GM23248 (cell line): Measurements from ENCODE around the gene EFNB2. TPM values are rescaled to one million over a fixed set of nuclear protein-coding genes. Genes with fewer than 3 reads are reported as not detected.

ENCODE experiments used
- DNase-seq: peaks from one replicate; pipeline ENCODE4 v3.0.0-alpha.2; 2015
- H2AFZ ChIP-seq: fragments of 200-600 bp; sonication (generic); 2 replicates; pipeline ENCODE4 v1.6.1; 2016; ENCODE audit warnings: antibody characterized with exemption
- H3F3A ChIP-seq: fragments of 200-600 bp; sonication (generic); 2 replicates; pipeline ENCODE4 v1.6.1; 2016; ENCODE audit warnings: mild to moderate bottlenecking, antibody characterized with exemption, mixed run types; ENCODE audit not compliant: insufficient read depth
- H3K27ac ChIP-seq: fragments of 200-600 bp; sonication (generic); 2 replicates; pipeline ENCODE4 v1.5.1; 2016; ENCODE audit warnings: mild to moderate bottlenecking
- H3K27me3 ChIP-seq: fragments of 200-600 bp; sonication (generic); replicated peaks from 2 replicates; pipeline ENCODE4 v1.6.1; 2016; ENCODE audit warnings: mild to moderate bottlenecking; ENCODE audit not compliant: insufficient read depth
- H3K36me3 ChIP-seq: fragments of 200-600 bp; sonication (generic); 2 replicates; pipeline ENCODE4 v1.6.1; 2016; ENCODE audit warnings: low read depth, mild to moderate bottlenecking
- H3K4me1 ChIP-seq: fragments of 200-600 bp; sonication (generic); 2 replicates; pipeline ENCODE4 v1.6.1; 2016; ENCODE audit warnings: mild to moderate bottlenecking; ENCODE audit not compliant: insufficient read depth
- H3K4me2 ChIP-seq: fragments of 200-600 bp; sonication (generic); one replicate; pipeline ENCODE4 v1.6.1; 2016; ENCODE audit warnings: mild to moderate bottlenecking; ENCODE audit not compliant: unreplicated experiment
- H3K4me3 ChIP-seq: fragments of 200-600 bp; sonication (generic); 2 replicates; pipeline ENCODE4 v1.5.1; 2016; ENCODE audit warnings: mild to moderate bottlenecking
- H3K79me2 ChIP-seq: fragments of 200-600 bp; sonication (generic); 2 replicates; pipeline ENCODE4 v1.6.1; 2016; ENCODE audit warnings: mild to moderate bottlenecking; ENCODE audit not compliant: insufficient read depth
- H3K9ac ChIP-seq: fragments of 200-600 bp; sonication (generic); 2 replicates; pipeline ENCODE4 v1.6.1; 2016; ENCODE audit warnings: mild to moderate bottlenecking
- H3K9me2 ChIP-seq: fragments of 200-600 bp; sonication (generic); 2 replicates; pipeline ENCODE4 v1.6.1; 2016; ENCODE audit warnings: mixed run types, mild to moderate bottlenecking, moderate library complexity; ENCODE audit not compliant: insufficient read depth
- H3K9me3 ChIP-seq: fragments of 200-600 bp; sonication (generic); one replicate; pipeline ENCODE4 v1.6.1; 2017; ENCODE audit warnings: low read depth
- H4K20me1 ChIP-seq: fragments of 200-600 bp; sonication (generic); 2 replicates; pipeline ENCODE4 v1.6.0; 2016; ENCODE audit not compliant: insufficient read depth
- EZH2 ChIP-seq: fragments of 200-600 bp; sonication (generic); IDR thresholded peaks from 2 replicates; pipeline ENCODE4 v1.6.1; 2018; ENCODE audit warnings: antibody characterized with exemption, mild to moderate bottlenecking; ENCODE audit not compliant: insufficient read depth, poor library complexity, severe bottlenecking
- EZH2phosphoT487 ChIP-seq: fragments of 200-600 bp; sonication (generic); IDR thresholded peaks from 2 replicates; pipeline ENCODE4 v1.6.1; 2018; ENCODE audit warnings: antibody characterized with exemption, moderate library complexity, mild to moderate bottlenecking, low read depth; ENCODE audit not compliant: insufficient read depth
- WGBS, 2 experiments: methylation state at CpG; one replicate each; pipeline ENCODE4 v1.1.6; 2015 to 2017; ENCODE audit warnings: low lambda C conversion rate in 2 of 2, low coverage in 1 of 2; ENCODE audit errors: missing lambda C conversion rate in 2 of 2; 5-methylcytosine and 5-hydroxymethylcytosine counted together
- in situ Hi-C: fragments of 300-500 bp; cut with MboI; formaldehyde crosslinking; loops from 2 replicates; pipeline ENCODE4 v1.15.0; 2020
- polyA plus RNA-seq: library from polyadenylated mRNA; unstranded; fragments of >200 nt; fragmentation: Nextera tagmentation; extraction: Ambion mirVana; gene quantifications from 2 replicates; pipeline ENCODE4 v1.2.1, GENCODE V29; 2016
- total RNA-seq: library from RNA; depleted of rRNA; stranded (reverse); fragments of >200 nt; shearing (Covaris generic); gene quantifications from 2 replicates; pipeline ENCODE4 v1.2.3, GENCODE V29; 2014

The EFNB2 gene
- total and polyA plus RNA-seq, 2 experiments from 2014 or later = 0.06 to 0.43 TPM

DNA sequence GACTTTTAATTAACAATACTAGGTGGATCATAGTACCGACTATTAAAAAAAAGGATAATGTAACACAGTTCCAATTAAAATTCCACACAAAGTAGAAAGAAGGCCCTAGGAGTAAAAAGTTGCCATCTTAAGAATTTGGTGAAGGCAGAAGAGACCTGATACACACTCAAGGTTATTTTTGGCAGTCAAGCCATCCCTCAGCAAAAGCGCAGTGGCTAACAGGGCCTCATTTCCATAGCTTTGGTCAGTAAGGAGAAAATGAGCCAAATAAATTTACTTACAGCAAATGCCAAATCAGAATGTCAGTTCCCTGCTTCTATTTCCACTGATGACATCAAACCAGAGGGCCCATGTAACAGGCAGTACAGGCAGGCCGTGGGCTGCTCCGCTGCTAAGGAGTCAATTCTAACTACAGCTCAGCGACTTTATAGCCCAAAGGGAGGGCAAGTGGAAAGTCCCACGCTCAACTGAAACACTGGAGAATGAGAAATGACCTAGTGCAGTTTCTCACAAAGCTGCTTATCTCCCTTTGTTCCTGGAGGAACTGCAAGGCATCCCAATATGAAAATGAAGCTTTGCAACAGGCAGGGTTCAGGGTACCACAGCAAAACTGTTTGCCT lies 26.2 kb upstream of the EFNB2 start:
- no peak overlapping the region for H3K4me3 ChIP-seq
- 75 to 76% methylated on average over 6 of the region's 6 CpGs for WGBS, 2 experiments
- TF ChIP-seq EZH2phosphoT487 (no peak), EZH2 (no peak)
- no peak overlapping the region for H3K9ac ChIP-seq
- in situ Hi-C loops = no loop called here
- H3K9me3 ChIP-seq = no peaks in the 10 kb centered on the region
- H2AFZ ChIP-seq = no peak overlapping the region
- H3K9me2 ChIP-seq = no peaks in the 10 kb centered on the region
- peaks cover 35% of the 10 kb centered on the region for H3K4me1 ChIP-seq
- peaks cover 100% of the 10 kb centered on the region for H3K79me2 ChIP-seq
- 0 out of 2 replicates have a peak, but pooled peaks cover 1% of the 10 kb centered on the region for H3F3A ChIP-seq
- peaks cover 57% of the 10 kb centered on the region for H4K20me1 ChIP-seq
- no peak for DNase-seq
- no peak overlapping the region for H3K27ac ChIP-seq
- peaks cover 24% of the 10 kb centered on the region for H3K36me3 ChIP-seq
- no peaks in the 10 kb centered on the region for H3K27me3 ChIP-seq
- no peak overlapping the region for H3K4me2 ChIP-seq

DNA sequence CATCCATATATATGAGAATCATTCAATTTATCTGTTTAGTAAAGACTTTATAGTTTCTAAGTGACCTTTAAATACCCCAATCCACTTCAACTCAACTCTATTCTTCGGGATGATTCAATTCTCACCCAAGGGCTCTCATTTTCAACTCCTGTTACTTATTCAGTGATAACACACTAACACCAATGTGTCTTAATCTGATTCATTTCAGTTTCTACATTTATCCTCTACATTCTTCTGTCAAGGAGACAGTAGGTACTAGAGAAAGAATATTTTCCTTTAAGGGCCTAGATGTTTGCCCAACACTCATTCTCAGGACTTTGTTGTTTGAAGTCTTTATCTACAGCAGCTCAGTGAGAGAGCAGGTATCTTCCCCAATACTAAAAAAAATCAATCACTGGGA lies 25.4 kb upstream of the EFNB2 start:
- no peak for DNase-seq
- 96 to 100% methylated on average over 1 of the region's 1 CpG for WGBS, 2 experiments
- H3K4me1 ChIP-seq = peaks cover 29% of the 10 kb centered on the region
- no peak overlapping the region for H3K27ac ChIP-seq
- H3K9me2 ChIP-seq = no peaks in the 10 kb centered on the region
- H3K36me3 ChIP-seq = peaks cover 32% of the 10 kb centered on the region
- H3K9ac ChIP-seq = no peak overlapping the region
- H3K9me3 ChIP-seq = no peaks in the 10 kb centered on the region
- H3K4me2 ChIP-seq = no peak overlapping the region
- H3K27me3 ChIP-seq = no peaks in the 10 kb centered on the region
- H3K4me3 ChIP-seq = no peak overlapping the region
- H3K79me2 ChIP-seq = peaks cover 100% of the 10 kb centered on the region
- no peak overlapping the region for H2AFZ ChIP-seq
- TF ChIP-seq EZH2 (no peak), EZH2phosphoT487 (no peak)
- peaks cover 49% of the 10 kb centered on the region for H4K20me1 ChIP-seq
- H3F3A ChIP-seq = 0 out of 2 replicates have a peak, but pooled peaks cover 5% of the 10 kb centered on the region
- in situ Hi-C loops = no loop called here

DNA sequence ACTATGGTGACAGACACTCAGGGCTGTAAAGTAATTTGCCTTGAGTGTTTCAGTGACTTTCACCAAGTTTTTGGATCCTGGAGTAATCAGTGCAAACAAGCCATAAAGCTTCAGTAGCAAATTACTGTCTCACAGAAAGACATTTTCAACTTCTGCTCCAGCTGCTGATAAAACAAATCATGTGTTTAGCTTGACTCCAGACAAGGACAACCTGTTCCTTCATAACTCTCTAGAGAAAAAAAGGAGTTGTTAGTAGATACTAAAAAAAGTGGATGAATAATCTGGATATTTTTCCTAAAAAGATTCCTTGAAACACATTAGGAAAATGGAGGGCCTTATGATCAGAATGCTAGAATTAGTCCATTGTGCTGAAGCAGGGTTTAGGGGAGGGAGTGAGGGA lies 23.1 kb upstream of the EFNB2 start:
- Histone ChIP-seq H4K20me1 (peaks cover 26% of the 10 kb centered on the region), H3K9me3 (no peaks in the 10 kb centered on the region), H3K4me1 (peaks cover 6% of the 10 kb centered on the region), H3K27me3 (no peaks in the 10 kb centered on the region), H3K36me3 (peaks cover 48% of the 10 kb centered on the region), H3K9ac (no peak overlapping the region), H3F3A (0 out of 2 replicates have a peak, but pooled peaks cover 5% of the 10 kb centered on the region), H3K4me3 (no peak overlapping the region), H3K4me2 (no peak overlapping the region), H3K9me2 (no peaks in the 10 kb centered on the region), H2AFZ (no peak overlapping the region), H3K79me2 (peaks cover 100% of the 10 kb centered on the region), H3K27ac (no peak overlapping the region)
- in situ Hi-C loops = no loop called here
- TF ChIP-seq EZH2phosphoT487 (no peak), EZH2 (no peak)
- no peak for DNase-seq

DNA sequence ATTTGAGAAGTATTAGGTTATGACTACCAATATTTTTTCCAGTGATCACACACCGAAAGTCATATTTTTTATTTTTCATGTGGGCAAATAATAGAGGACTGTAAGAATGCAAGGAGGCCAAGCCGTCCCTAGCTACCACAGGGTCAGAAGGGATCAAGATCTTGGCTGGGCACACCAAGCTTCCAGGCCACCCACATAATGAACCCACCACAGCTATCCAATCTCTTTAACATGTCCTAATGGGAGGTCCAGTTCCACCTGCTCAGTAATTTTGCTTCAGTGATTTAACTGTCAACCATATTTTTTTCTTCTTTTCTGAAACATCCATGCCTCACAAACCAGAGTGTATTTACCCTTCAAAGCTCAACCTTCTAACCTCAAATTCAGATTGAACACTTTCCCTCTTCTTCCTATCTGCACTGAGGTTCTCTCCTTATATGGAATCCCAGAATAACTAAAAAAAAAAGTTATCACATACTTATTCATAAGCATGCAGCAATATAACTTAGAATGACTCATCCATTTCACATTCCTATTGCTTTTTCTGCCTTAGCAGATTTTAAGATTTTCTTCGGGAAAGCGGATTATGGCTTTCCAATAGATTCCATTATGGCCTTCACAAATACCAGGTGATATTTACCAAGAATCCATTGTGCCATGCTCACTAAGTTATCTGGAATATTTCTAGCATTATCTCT lies 20.3 kb upstream of the EFNB2 start:
- no peak overlapping the region for H2AFZ ChIP-seq
- peak; percentile 39 for DNase-seq
- H3K4me1 ChIP-seq = no peaks in the 10 kb centered on the region
- peaks cover 7% of the 10 kb centered on the region for H4K20me1 ChIP-seq
- H3F3A ChIP-seq = 0 out of 2 replicates have a peak, but pooled peaks cover 5% of the 10 kb centered on the region
- peaks cover 65% of the 10 kb centered on the region for H3K36me3 ChIP-seq
- H3K9me2 ChIP-seq = no peaks in the 10 kb centered on the region; the same call in 1 of the 2 replicates
- 95 to 97% methylated on average over 4 of the region's 4 CpGs for WGBS, 2 experiments
- H3K9me3 ChIP-seq = no peaks in the 10 kb centered on the region
- H3K79me2 ChIP-seq = peaks cover 100% of the 10 kb centered on the region
- H3K4me2 ChIP-seq = no peak overlapping the region
- H3K9ac ChIP-seq = no peak overlapping the region
- in situ Hi-C loops = no loop called here
- H3K27ac ChIP-seq = no peak overlapping the region
- H3K27me3 ChIP-seq = no peaks in the 10 kb centered on the region
- no peak for TF ChIP-seq EZH2
- TF ChIP-seq EZH2phosphoT487 = no peak
- H3K4me3 ChIP-seq = no peak overlapping the region
